Neural progenitor cell (in vitro differentiated cells): ENCODE results near the gene OOSP4A.

ENCODE experiments used
- EZH2 ChIP-seq: fragments of 200-600 bp; sonication (generic); IDR thresholded peaks from 2 replicates; pipeline ENCODE4 v1.6.1; 2017; ENCODE audit warnings: antibody characterized with exemption, mild to moderate bottlenecking, moderate library complexity
- TF ChIP-seq, protein P1 (sequence below): fragments of 200-600 bp; sonication (generic); IDR thresholded peaks from 2 replicates; pipeline ENCODE4 v1.5.1; 2017; ENCODE audit warnings: antibody characterized with exemption, mild to moderate bottlenecking

- TF ChIP-seq, protein P1, sequence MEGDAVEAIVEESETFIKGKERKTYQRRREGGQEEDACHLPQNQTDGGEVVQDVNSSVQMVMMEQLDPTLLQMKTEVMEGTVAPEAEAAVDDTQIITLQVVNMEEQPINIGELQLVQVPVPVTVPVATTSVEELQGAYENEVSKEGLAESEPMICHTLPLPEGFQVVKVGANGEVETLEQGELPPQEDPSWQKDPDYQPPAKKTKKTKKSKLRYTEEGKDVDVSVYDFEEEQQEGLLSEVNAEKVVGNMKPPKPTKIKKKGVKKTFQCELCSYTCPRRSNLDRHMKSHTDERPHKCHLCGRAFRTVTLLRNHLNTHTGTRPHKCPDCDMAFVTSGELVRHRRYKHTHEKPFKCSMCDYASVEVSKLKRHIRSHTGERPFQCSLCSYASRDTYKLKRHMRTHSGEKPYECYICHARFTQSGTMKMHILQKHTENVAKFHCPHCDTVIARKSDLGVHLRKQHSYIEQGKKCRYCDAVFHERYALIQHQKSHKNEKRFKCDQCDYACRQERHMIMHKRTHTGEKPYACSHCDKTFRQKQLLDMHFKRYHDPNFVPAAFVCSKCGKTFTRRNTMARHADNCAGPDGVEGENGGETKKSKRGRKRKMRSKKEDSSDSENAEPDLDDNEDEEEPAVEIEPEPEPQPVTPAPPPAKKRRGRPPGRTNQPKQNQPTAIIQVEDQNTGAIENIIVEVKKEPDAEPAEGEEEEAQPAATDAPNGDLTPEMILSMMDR: no peak
- TF ChIP-seq EZH2: no peak
Measured at GRCh38 chr11:59941091-59941490, 22.7 kb upstream of the OOSP4A start.
